Vagina (tissue), 2 donors: ENCODE results near the gene CDK5R2. TPM values are rescaled to one million over a fixed set of nuclear protein-coding genes. Genes with fewer than 3 reads are reported as not detected.

Experiments used
- DNase-seq, 2 donors: peaks; one replicate each; pipeline ENCODE4 v3.0.0-alpha.2; 2017; ENCODE audit errors: extremely low spot score in 2 of 2
- H3K27ac ChIP-seq: fragments of 200-600 bp; sonication (generic); one replicate; pipeline ENCODE4 v1.5.1; 2019
- H3K27me3 ChIP-seq: fragments of 200-600 bp; sonication (generic); one replicate; pipeline ENCODE4 v1.5.1; 2019
- H3K36me3 ChIP-seq, 2 donors: fragments of 200-600 bp; sonication (generic); one replicate each; pipeline ENCODE4 v1.5.1; 2017 to 2019
- H3K4me1 ChIP-seq: fragments of 200-600 bp; sonication (generic); one replicate; pipeline ENCODE4 v1.5.1; 2019
- H3K4me3 ChIP-seq, 2 donors: fragments of 200-600 bp; sonication (generic); 1 replicate in 1 of 2; 2 replicates in 1 of 2; pipeline ENCODE4 v1.5.1; 2016 to 2019
- H3K9me3 ChIP-seq: fragments of 200-600 bp; sonication (generic); one replicate; pipeline ENCODE4 v1.5.1; 2019
- CTCF ChIP-seq, 3 experiments: fragments of 450-650 bp in 2 of 3; fragments of 200-600 bp in 1 of 3; sonication (generic) in 1 of 3; IDR thresholded peaks; one replicate each; pipeline ENCODE4 v1.5.1; 2017 to 2019; ENCODE audit warnings: antibody characterized with exemption in 3 of 3, mild to moderate bottlenecking in 2 of 3, moderate library complexity in 2 of 3
- POLR2A ChIP-seq, 2 donors: fragments of 450-650 bp; IDR thresholded peaks; one replicate each; pipeline ENCODE4 v1.6.1; 2017; ENCODE audit warnings: antibody characterized with exemption in 2 of 2, mild to moderate bottlenecking in 2 of 2, moderate library complexity in 2 of 2
- POLR2AphosphoS5 ChIP-seq, 2 donors: sonication (generic); formaldehyde crosslinking; IDR thresholded peaks; one replicate each; pipeline ENCODE4 v1.9.0; 2017; ENCODE audit warnings: antibody characterized with exemption in 2 of 2, mild to moderate bottlenecking in 2 of 2, low read depth in 1 of 2; ENCODE audit not compliant: insufficient read depth in 1 of 2
- intact Hi-C: fragments of 100-400 bp; cut with DNase I; formaldehyde crosslinking; loops from one replicate; pipeline ENCODE4 v1.15.1; 2023
- total RNA-seq: library from RNA; depleted of rRNA; stranded (reverse); fragments of >200 nt; gene quantifications from one replicate; pipeline ENCODE4 v1.2.3, GENCODE V29; 2016

CDK5R2 gene
- total RNA-seq, 1 donor from 2014 or later = 0.49 TPM

GRCh38 chr2:218988164-218988563 lies 28.7 kb downstream of the CDK5R2 start:
- TF ChIP-seq CTCF (IDR thresholded peaks at IDR 0.05) (no peak), POLR2AphosphoS5 (IDR thresholded peaks at IDR 0.05; ENCODE audit: insufficient read depth in 1 of 2, low read depth in 1 of 2) (no peak), POLR2A (IDR thresholded peaks at IDR 0.05) (no peak)
- no peak overlapping the region for H3K27ac ChIP-seq
- H3K4me1 ChIP-seq = peaks cover 26% of the 10 kb centered on the region
- H3K9me3 ChIP-seq = no peaks in the 10 kb centered on the region
- DNase-seq = no peak
- intact Hi-C loops = loop anchor here (10.0 kb wide), 1 partner anchor 167 kb away; no protein-coding TSS in a partner anchor
- peaks cover 21% of the 10 kb centered on the region for H3K27me3 ChIP-seq
- H3K4me3 ChIP-seq = no peak overlapping the region
- no peaks in the 10 kb centered on the region for H3K36me3 ChIP-seq

GRCh38 chr2:218988650-218989049 lies 29.2 kb downstream of the CDK5R2 start:
- H3K36me3 ChIP-seq = no peaks in the 10 kb centered on the region
- intact Hi-C loops = loop anchor here (10.0 kb wide), 1 partner anchor 166 kb away; no protein-coding TSS in a partner anchor
- no peak for DNase-seq
- TF ChIP-seq CTCF (IDR thresholded peaks at IDR 0.05) (no peak), POLR2A (IDR thresholded peaks at IDR 0.05) (no peak), POLR2AphosphoS5 (IDR thresholded peaks at IDR 0.05; ENCODE audit: insufficient read depth in 1 of 2, low read depth in 1 of 2) (no peak)
- H3K27me3 ChIP-seq = peaks cover 26% of the 10 kb centered on the region
- H3K9me3 ChIP-seq = no peaks in the 10 kb centered on the region
- no peak overlapping the region for H3K4me3 ChIP-seq
- peaks cover 31% of the 10 kb centered on the region for H3K4me1 ChIP-seq
- no peak overlapping the region for H3K27ac ChIP-seq

GRCh38 chr2:218990052-218990451 lies 30.6 kb downstream of the CDK5R2 start:
- DNase-seq = no peak
- Histone ChIP-seq H3K36me3 (no peaks in the 10 kb centered on the region), H3K27me3 (peaks cover 30% of the 10 kb centered on the region), H3K27ac (no peak overlapping the region), H3K4me1 (peaks cover 22% of the 10 kb centered on the region), H3K4me3 (no peak overlapping the region), H3K9me3 (no peaks in the 10 kb centered on the region)
- intact Hi-C loops = no loop called here
- TF ChIP-seq CTCF (IDR thresholded peaks at IDR 0.05) = no peak
- TF ChIP-seq POLR2AphosphoS5 (IDR thresholded peaks at IDR 0.05; ENCODE audit: insufficient read depth in 1 of 2, low read depth in 1 of 2) = no peak
- no peak for TF ChIP-seq POLR2A (IDR thresholded peaks at IDR 0.05)

- TF ChIP-seq POLR2AphosphoS5 (IDR thresholded peaks at IDR 0.05; ENCODE audit: insufficient read depth in 1 of 2, low read depth in 1 of 2) (no peak), POLR2A (IDR thresholded peaks at IDR 0.05) (no peak), CTCF (IDR thresholded peaks at IDR 0.05) (no peak)
- intact Hi-C loops = no loop called here
- H3K4me1 ChIP-seq = peaks cover 17% of the 10 kb centered on the region
- no peak overlapping the region for H3K4me3 ChIP-seq
- H3K9me3 ChIP-seq = no peaks in the 10 kb centered on the region
- no peaks in the 10 kb centered on the region for H3K36me3 ChIP-seq
- no peak for DNase-seq
- peaks cover 31% of the 10 kb centered on the region for H3K27me3 ChIP-seq
- H3K27ac ChIP-seq = no peak overlapping the region
Observed at GRCh38 chr2:218990612-218991011, 31.1 kb downstream of the CDK5R2 start.

GRCh38 chr2:218991674-218992168 lies 32.3 kb downstream of the CDK5R2 start:
- no peak overlapping the region for H3K4me3 ChIP-seq
- no peaks in the 10 kb centered on the region for H3K36me3 ChIP-seq
- H3K27me3 ChIP-seq = peaks cover 31% of the 10 kb centered on the region
- no peak for DNase-seq
- no peaks in the 10 kb centered on the region for H3K9me3 ChIP-seq
- no peak overlapping the region for H3K27ac ChIP-seq
- intact Hi-C loops = no loop called here
- TF ChIP-seq POLR2A (IDR thresholded peaks at IDR 0.05) (no peak), CTCF (IDR thresholded peaks at IDR 0.05) (no peak), POLR2AphosphoS5 (IDR thresholded peaks at IDR 0.05; ENCODE audit: insufficient read depth in 1 of 2, low read depth in 1 of 2) (no peak)
- peaks cover 27% of the 10 kb centered on the region for H3K4me1 ChIP-seq
